Omental fat pad (tissue), 4 donors: ENCODE measurements around the gene ADGRB3. TPM values are rescaled to one million over a fixed set of nuclear protein-coding genes. Genes with fewer than 3 reads are reported as not detected.

ENCODE experiments used
- ATAC-seq: fragments of 150-250 bp; one replicate; pipeline ENCODE4 v1.9.1; 2016; ENCODE audit warnings: mild to moderate bottlenecking, moderate library complexity; ENCODE audit not compliant: low FRiP score
- DNase-seq: peaks from one replicate; pipeline ENCODE4 v3.0.0-alpha.2; 2019; ENCODE audit warnings: low spot score
- CTCF ChIP-seq, 3 donors: fragments of 450-650 bp; IDR thresholded peaks; one replicate each; pipeline ENCODE4 v1.5.1; 2016 to 2017; ENCODE audit warnings: antibody characterized with exemption in 3 of 3, mild to moderate bottlenecking in 3 of 3, moderate library complexity in 2 of 3
- total RNA-seq, 4 donors: library from RNA; depleted of rRNA; stranded (reverse); fragments of >200 nt; gene quantifications; one replicate each; pipeline ENCODE4 v1.1.0, GENCODE V29; 2016

ADGRB3 gene
- total RNA-seq, 4 donors from 2014 or later: 0.84 to 4.4 (median 1.9) TPM

DNA sequence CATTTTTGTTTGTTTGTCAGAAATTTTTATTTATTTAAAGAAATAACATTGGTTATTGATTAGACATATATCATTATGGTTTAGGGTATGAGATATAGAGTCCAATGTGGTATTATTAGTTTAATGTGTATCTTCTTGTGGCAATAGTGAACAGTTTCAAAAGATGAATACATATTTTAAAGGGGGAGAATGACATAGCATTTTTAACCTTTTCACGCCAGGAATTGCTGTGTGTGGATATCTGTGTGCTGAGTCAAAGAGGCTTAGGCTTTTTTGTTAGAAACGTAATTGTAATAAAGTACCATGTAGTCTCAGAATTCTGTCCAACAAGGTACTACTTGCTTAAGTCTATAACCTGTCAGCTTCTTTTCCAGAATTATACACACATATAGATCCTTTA is 451.6 kb downstream of the ADGRB3 start:
- ATAC-seq: no peak
- TF ChIP-seq CTCF (IDR thresholded peaks at IDR 0.05): no peak
- DNase-seq: no peak

DNA sequence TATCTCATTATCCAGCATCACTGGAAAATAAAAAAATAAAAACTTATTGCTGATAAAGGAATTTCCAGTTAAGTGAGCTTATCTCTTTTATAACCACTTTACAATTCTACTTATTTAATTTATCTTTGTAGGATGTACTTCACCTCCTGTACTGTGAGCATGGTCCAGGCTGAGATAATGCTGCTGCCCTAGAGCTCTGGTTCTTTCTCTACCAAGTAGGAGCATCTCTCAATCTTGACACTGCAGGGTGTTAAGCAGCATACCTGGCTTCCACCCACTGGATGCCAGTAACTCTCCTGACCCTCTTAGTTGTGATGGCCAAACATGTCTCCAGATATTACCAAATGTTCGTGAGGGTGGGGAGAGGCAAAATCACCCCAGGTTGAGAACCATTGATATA is 454.5 kb downstream of the ADGRB3 start:
- ATAC-seq (no peak), DNase-seq (no peak)
- no peak for TF ChIP-seq CTCF (IDR thresholded peaks at IDR 0.05)

GRCh38 chr6:69090132-69090531 is 455.1 kb downstream of the ADGRB3 start:
- ATAC-seq: no peak

DNA sequence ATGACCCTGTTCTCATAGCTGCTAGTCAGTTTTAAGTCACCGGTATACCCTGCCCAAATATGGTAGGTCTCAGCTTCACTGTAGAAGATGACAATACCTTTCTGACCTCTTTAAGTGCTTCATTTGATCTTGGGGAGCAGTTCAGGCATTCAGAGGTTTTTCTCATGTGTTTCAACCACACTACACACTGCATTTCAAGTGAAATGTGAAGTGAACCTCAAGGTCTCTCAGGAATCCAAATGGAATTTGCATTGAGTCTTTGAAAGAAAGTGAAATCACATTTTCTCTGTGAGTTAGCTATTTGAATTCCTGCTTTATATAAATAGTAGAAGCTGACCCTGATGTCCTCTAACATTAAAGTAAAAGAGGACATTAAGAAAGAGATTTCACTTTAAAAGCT is 461.6 kb downstream of the ADGRB3 start:
- no peak for TF ChIP-seq CTCF (IDR thresholded peaks at IDR 0.05)
- ATAC-seq (no peak), DNase-seq (no peak)

More at GRCh38 chr6:69090132-69090531, 455.1 kb downstream of the ADGRB3 start:
- TF ChIP-seq CTCF (IDR thresholded peaks at IDR 0.05): no peak
- DNase-seq: no peak

DNA sequence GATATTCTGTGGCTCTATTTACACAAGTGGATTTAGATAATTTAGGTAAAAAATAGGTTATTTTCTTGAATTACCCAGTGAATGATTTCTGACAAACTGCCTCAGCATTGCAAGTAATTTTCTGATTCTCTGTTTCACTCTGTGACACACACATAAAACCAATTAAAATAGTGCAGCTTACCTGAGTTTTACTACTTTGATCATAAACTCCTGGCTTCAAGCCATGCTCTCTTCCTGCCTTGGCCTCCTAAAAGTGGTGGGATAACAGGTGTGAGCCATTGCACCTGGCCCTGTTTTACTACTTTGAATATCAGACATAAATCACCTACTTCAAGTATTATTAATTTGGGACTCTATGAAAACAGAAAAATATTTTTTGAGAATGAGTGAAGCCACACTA is 462.9 kb downstream of the ADGRB3 start:
- ATAC-seq: no peak
- DNase-seq: no peak
- no peak for TF ChIP-seq CTCF (IDR thresholded peaks at IDR 0.05)

GRCh38 chr6:69098910-69099309 is 463.8 kb downstream of the ADGRB3 start:
- ATAC-seq (no peak), DNase-seq (no peak)
- TF ChIP-seq CTCF (IDR thresholded peaks at IDR 0.05): no peak

GRCh38 chr6:69100772-69101171 is 465.7 kb downstream of the ADGRB3 start:
- no peak for ATAC-seq
- DNase-seq: no peak
- no peak for TF ChIP-seq CTCF (IDR thresholded peaks at IDR 0.05)
